CD4-positive, CD25-positive, alpha-beta regulatory T cell (primary cell): Measurements from ENCODE around the gene OASL. TPM values are rescaled to one million over a fixed set of nuclear protein-coding genes. Genes with fewer than 3 reads are reported as not detected.

Experiments used
- ATAC-seq, 2 donors: fragments of 150-1000 bp; cut with Tn5 transposase; one replicate each; pipeline ENCODE4 v1.10.0; 2021; ENCODE audit warnings: low read depth in 2 of 2, moderate number of reproducible peaks in 2 of 2, moderate library complexity in 1 of 2
- DNase-seq, 3 donors: peaks; one replicate each; pipeline versions ENCODE4 v3.0.0 to v3.0.0-alpha.2; 2012 to 2022; ENCODE audit warnings: mixed read lengths in 1 of 3
- H3K27ac ChIP-seq: one replicate; pipeline ENCODE4 v1.7.0; 2013; ENCODE audit warnings: mild to moderate bottlenecking, low read length; ENCODE audit not compliant: insufficient read depth, poor library complexity, severe bottlenecking
- H3K27me3 ChIP-seq: one replicate; pipeline ENCODE4 v1.7.0; 2013; ENCODE audit warnings: low read length; ENCODE audit not compliant: control insufficient read depth, insufficient read depth
- H3K36me3 ChIP-seq: one replicate; pipeline ENCODE4 v1.7.0; 2013; ENCODE audit warnings: mild to moderate bottlenecking, low read length, moderate library complexity; ENCODE audit not compliant: control insufficient read depth, insufficient read depth
- H3K4me1 ChIP-seq: 2 replicates; pipeline ENCODE4 v1.7.0; 2013; ENCODE audit warnings: mild to moderate bottlenecking, low read length; ENCODE audit not compliant: insufficient read depth, control insufficient read depth, poor library complexity, severe bottlenecking
- H3K4me3 ChIP-seq: one replicate; pipeline ENCODE4 v1.7.0; 2013; ENCODE audit warnings: low read depth, mild to moderate bottlenecking, low read length, moderate library complexity
- H3K9me3 ChIP-seq, 2 experiments: 1 replicate in 1 of 2; 2 replicates in 1 of 2; pipeline ENCODE4 v1.7.0; 2013; ENCODE audit warnings: low read length in 2 of 2, mild to moderate bottlenecking in 1 of 2, moderate library complexity in 1 of 2; ENCODE audit not compliant: control insufficient read depth in 2 of 2
- H3K27ac Mint-ChIP-seq, 3 donors: one replicate each; pipeline ENCODE4 v1.8.0; 2020 to 2022; ENCODE audit warnings: mild to moderate bottlenecking in 3 of 3, mixed read lengths in 3 of 3, moderate library complexity in 2 of 3
- H3K27me3 Mint-ChIP-seq: one replicate; pipeline ENCODE4 v1.8.0; 2022; ENCODE audit warnings: mild to moderate bottlenecking, mixed read lengths
- H3K36me3 Mint-ChIP-seq: one replicate; pipeline ENCODE4 v1.8.0; 2020; ENCODE audit warnings: mixed read lengths
- H3K4me1 Mint-ChIP-seq, 4 donors: one replicate each; pipeline ENCODE4 v1.8.0; 2020 to 2022; ENCODE audit warnings: mixed read lengths in 4 of 4, mild to moderate bottlenecking in 1 of 4
- H3K4me3 Mint-ChIP-seq, 4 donors: one replicate each; pipeline ENCODE4 v1.8.0; 2020 to 2022; ENCODE audit warnings: mild to moderate bottlenecking in 4 of 4, mixed read lengths in 4 of 4, moderate library complexity in 3 of 4
- H3K9me3 Mint-ChIP-seq, 7 donors: one replicate each; pipeline ENCODE4 v1.8.0; 2020 to 2022; ENCODE audit warnings: mixed read lengths in 7 of 7, mild to moderate bottlenecking in 3 of 7, moderate library complexity in 2 of 7
- polyA plus RNA-seq, 4 donors: library from polyadenylated mRNA; unstranded; fragments of 300-500 nt; fragmentation: Illumina TruSeq; gene quantifications; one replicate each; pipeline ENCODE4 v1.2.3, GENCODE V29; 2021
- total RNA-seq: library from RNA; stranded (reverse); gene quantifications from one replicate; pipeline ENCODE4 v1.2.3, GENCODE V29; 2022

The OASL gene
- total and polyA plus RNA-seq, 5 donors from 2014 or later = 9.0 to 19.3 (median 11.7) TPM

- Mint-ChIP-seq H3K36me3 (peaks cover 25% of the 10 kb centered on the region), H3K4me1 (peaks cover 10 to 21% (median 17%) of the 10 kb centered on the region in 4 donors), H3K9me3 (no peaks in the 10 kb centered on the region), H3K27ac (peak overlapping the region in 1 of 3 donors; percentile 66), H3K27me3 (no peaks in the 10 kb centered on the region), H3K4me3 (no peak overlapping the region)
- peaks cover 12% of the 10 kb centered on the region for H3K36me3 ChIP-seq
- no peaks in the 10 kb centered on the region for H3K9me3 ChIP-seq
- H3K27ac ChIP-seq = no peak overlapping the region
- no peak for ATAC-seq
- no peak overlapping the region for H3K4me3 ChIP-seq
- H3K4me1 ChIP-seq = peaks cover 8% of the 10 kb centered on the region
- no peak for DNase-seq
- H3K27me3 ChIP-seq = no peaks in the 10 kb centered on the region
Measured at GRCh38 chr12:121017966-121018491, 21.0 kb downstream of the OASL start.

DNA sequence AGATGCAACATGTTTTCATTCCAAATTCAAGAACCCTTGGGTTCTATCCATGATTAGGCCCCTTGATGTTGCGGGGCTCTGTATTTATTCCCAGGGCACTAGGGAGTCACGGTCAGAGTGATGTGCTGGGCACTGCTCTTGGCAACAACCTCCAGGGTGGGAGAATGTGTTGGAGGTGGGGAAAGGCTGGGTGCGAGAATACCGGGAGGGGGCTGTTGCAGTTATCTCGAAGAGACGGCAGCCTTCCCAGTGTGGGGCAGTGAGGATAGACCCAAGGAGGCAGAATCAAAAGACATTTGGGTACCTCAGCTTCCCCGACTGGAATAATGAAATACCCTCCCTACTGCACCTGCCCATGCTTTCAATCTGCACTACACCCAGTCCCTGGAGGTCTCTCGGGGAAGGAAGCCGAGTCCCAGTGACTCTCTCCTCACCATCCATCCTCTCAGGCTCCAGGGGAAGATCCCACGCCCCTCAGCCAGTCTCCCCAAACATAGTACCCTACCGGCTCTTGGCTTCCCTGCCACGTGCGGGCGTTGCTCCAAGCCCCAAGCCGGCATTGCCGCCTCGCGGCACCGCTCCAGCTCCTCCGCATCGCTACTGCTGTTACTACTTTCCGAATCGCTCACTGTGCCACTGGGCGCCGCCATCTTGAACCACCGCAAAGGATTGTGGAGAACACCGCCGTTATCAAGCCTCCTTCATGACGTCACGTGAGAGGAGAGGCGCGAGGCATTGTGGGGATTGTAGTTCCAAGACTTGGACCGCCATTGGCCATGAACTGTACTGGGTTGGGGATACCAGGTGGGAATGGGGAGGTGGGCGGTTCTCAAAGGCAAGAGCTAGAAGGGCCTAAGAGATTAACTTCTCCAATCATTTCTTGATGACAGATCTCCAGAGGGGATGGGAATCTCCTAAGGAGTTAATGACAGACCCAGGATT, 22.9 kb downstream of the OASL start, which contains the start of gene C12orf43:
C12orf43 (minus strand) TSS at position 663 of the 942 bp plus-strand sequence; CDS start at position 650, 13 bp downstream.
- Mint-ChIP-seq H3K27ac (peak within 1 kb of the TSS; percentile 43 to 97 (median 93)), H3K9me3 (no peaks in the 10 kb centered on the region), H3K4me1 (peaks cover 12 to 26% (median 18%) of the 10 kb centered on the region in 4 donors), H3K4me3 (peak within 1 kb of the TSS; percentile 88 to 94 (median 93)), H3K27me3 (no peaks in the 10 kb centered on the region), H3K36me3 (peaks cover 31% of the 10 kb centered on the region)
- Histone ChIP-seq H3K4me3 (peak within 1 kb of the TSS; percentile 95), H3K4me1 (peaks cover 8% of the 10 kb centered on the region), H3K36me3 (peaks cover 21% of the 10 kb centered on the region), H3K27ac (peak within 1 kb of the TSS; percentile 78), H3K9me3 (no peaks in the 10 kb centered on the region), H3K27me3 (no peaks in the 10 kb centered on the region)
- DNase-seq = peak; percentile 85 to 93 (median 89)
- peak; percentile 92 to 99 for ATAC-seq

DNA sequence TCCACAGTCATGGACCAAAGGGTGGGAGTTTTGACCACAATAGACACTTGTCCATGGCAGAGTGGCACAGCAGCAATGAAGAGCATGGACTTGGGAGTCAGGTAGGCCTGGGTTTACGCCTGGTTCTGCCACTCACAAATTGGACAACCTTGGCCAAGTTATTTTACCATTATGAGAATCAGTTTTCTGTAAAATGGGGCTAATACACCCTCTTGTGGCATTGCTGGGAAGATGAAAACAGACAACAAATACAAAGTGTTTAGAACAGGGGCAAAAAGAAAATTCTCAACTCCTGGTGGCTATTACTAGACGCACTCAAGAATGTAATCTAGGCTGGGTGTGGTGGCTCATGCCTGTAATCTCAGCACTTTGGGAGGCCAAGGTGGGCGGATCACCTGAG, 25.3 kb downstream of the OASL start:
- Mint-ChIP-seq H3K4me3 (peak overlapping the region in 3 of 4 donors; percentile 14 to 55 (median 49)), H3K36me3 (peaks cover 22% of the 10 kb centered on the region), H3K27me3 (no peaks in the 10 kb centered on the region), H3K27ac (no peak overlapping the region), H3K4me1 (peaks cover 12 to 26% (median 18%) of the 10 kb centered on the region in 4 donors), H3K9me3 (no peaks in the 10 kb centered on the region)
- no peaks in the 10 kb centered on the region for H3K9me3 ChIP-seq
- DNase-seq = no peak
- H3K4me1 ChIP-seq = peaks cover 8% of the 10 kb centered on the region
- no peak for ATAC-seq
- no peak overlapping the region for H3K4me3 ChIP-seq
- H3K27ac ChIP-seq = no peak overlapping the region
- H3K36me3 ChIP-seq = peaks cover 34% of the 10 kb centered on the region
- no peaks in the 10 kb centered on the region for H3K27me3 ChIP-seq

DNA sequence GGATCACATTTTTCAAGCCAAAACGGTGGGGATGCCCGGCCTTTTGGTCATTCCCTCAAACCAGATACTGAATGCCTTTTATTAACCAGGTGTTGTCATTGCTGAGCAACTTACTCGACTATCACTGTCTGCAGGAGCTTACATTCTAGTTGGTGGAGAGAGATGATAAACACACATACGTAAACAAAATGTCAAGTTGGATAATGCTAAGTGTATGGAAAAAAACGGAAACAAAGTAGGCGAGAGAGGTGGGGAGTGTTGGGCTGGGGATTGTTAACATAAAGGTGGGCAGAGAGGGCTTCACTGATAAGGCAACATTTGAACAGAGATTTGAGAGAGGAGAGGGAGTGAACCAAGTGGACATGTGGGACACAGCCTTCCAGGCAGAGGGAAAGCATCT, 27.2 kb downstream of the OASL start:
- Histone ChIP-seq H3K27ac (no peak overlapping the region), H3K4me1 (peaks cover 8% of the 10 kb centered on the region), H3K9me3 (no peaks in the 10 kb centered on the region), H3K36me3 (peaks cover 52% of the 10 kb centered on the region), H3K4me3 (no peak overlapping the region), H3K27me3 (no peaks in the 10 kb centered on the region)
- H3K27me3 Mint-ChIP-seq = no peaks in the 10 kb centered on the region
- no peaks in the 10 kb centered on the region for H3K9me3 Mint-ChIP-seq
- H3K4me1 Mint-ChIP-seq = peaks cover 12 to 26% (median 18%) of the 10 kb centered on the region in 4 donors
- ATAC-seq (no peak), DNase-seq (no peak)
- peak overlapping the region in 1 of 4 donors; percentile 10 for H3K4me3 Mint-ChIP-seq
- H3K27ac Mint-ChIP-seq = peak overlapping the region in 1 of 3 donors; percentile 5
- H3K36me3 Mint-ChIP-seq = peaks cover 26% of the 10 kb centered on the region

DNA sequence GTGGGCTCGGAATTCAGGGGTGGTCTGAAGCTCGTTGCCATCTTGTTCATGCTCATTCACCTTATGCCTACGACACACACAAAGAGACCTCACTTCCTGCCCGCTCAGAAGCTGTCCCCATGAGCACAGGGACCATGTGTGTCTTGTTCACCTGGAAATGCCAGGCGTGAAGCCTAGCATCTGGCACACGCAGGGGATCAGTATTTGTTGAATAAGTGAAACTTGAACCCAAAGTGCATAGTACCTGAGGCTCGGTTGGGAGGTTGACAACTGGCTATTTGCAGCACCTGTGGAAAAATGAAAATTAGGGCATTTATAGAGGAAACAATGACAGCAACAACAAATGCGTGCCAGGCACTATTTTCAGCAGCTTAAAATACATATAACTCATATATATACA, 28.2 kb downstream of the OASL start:
- no peak overlapping the region for H3K4me3 ChIP-seq
- H3K27me3 Mint-ChIP-seq = no peaks in the 10 kb centered on the region
- H3K27ac ChIP-seq = no peak overlapping the region
- no peak overlapping the region for H3K4me3 Mint-ChIP-seq
- H3K4me1 ChIP-seq = peaks cover 5% of the 10 kb centered on the region
- no peaks in the 10 kb centered on the region for H3K9me3 Mint-ChIP-seq
- no peaks in the 10 kb centered on the region for H3K27me3 ChIP-seq
- peaks cover 27% of the 10 kb centered on the region for H3K36me3 Mint-ChIP-seq
- no peak overlapping the region for H3K27ac Mint-ChIP-seq
- H3K9me3 ChIP-seq = no peaks in the 10 kb centered on the region
- peaks cover 56% of the 10 kb centered on the region for H3K36me3 ChIP-seq
- DNase-seq = no peak
- H3K4me1 Mint-ChIP-seq = peaks cover 3 to 20% (median 14%) of the 10 kb centered on the region in 4 donors
- ATAC-seq = no peak

DNA sequence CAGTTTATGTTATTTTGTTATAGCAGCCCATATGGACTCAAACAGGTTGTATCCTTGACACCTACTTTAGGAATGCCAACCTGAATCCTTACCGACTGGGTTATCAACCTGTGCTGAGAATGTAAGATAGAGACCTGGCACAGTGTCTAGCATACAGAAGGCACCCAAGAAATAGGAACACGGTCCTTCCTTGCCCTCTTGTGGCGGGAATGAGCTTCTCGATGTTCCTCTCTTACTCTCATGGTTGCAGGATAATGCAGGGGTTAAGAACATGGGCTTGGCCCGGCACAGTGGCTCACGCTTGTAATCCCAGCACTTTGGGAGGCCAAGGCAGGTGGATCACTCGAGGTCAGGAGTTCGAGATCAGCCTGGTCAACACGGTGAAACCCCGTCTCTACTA, 29.3 kb downstream of the OASL start:
- ATAC-seq = no peak

GRCh38 chr12:121008347-121009098, 30.5 kb downstream of the OASL start:
- Histone ChIP-seq H3K27ac (no peak overlapping the region), H3K4me1 (no peaks in the 10 kb centered on the region), H3K36me3 (peaks cover 71% of the 10 kb centered on the region), H3K27me3 (no peaks in the 10 kb centered on the region), H3K9me3 (no peaks in the 10 kb centered on the region), H3K4me3 (no peak overlapping the region)
- no peaks in the 10 kb centered on the region for H3K27me3 Mint-ChIP-seq
- H3K4me3 Mint-ChIP-seq = no peak overlapping the region
- ATAC-seq (no peak), DNase-seq (no peak)
- H3K4me1 Mint-ChIP-seq = peaks cover 0 to 8% (median 5%) of the 10 kb centered on the region in 4 donors
- peaks cover 34% of the 10 kb centered on the region for H3K36me3 Mint-ChIP-seq
- H3K27ac Mint-ChIP-seq = no peak overlapping the region
- no peaks in the 10 kb centered on the region for H3K9me3 Mint-ChIP-seq

More for the DNA sequence above, 29.3 kb downstream of the OASL start:
- no peak for DNase-seq
- no peak overlapping the region for H3K27ac Mint-ChIP-seq
- no peak overlapping the region for H3K27ac ChIP-seq
- no peak overlapping the region for H3K4me3 ChIP-seq
- H3K27me3 ChIP-seq = no peaks in the 10 kb centered on the region
- no peaks in the 10 kb centered on the region for H3K4me1 ChIP-seq
- no peaks in the 10 kb centered on the region for H3K27me3 Mint-ChIP-seq
- peaks cover 0 to 10% (median 6%) of the 10 kb centered on the region in 4 donors for H3K4me1 Mint-ChIP-seq
- peaks cover 59% of the 10 kb centered on the region for H3K36me3 ChIP-seq
- no peaks in the 10 kb centered on the region for H3K9me3 Mint-ChIP-seq
- no peak overlapping the region for H3K4me3 Mint-ChIP-seq
- peaks cover 31% of the 10 kb centered on the region for H3K36me3 Mint-ChIP-seq
- H3K9me3 ChIP-seq = no peaks in the 10 kb centered on the region
